ENCODE results near the gene WFS1. TPM values are rescaled to one million over a fixed set of nuclear protein-coding genes. Genes with fewer than 3 reads are reported as not detected.

The WFS1 gene
- total RNA-seq, 1 donor from 2014 or later: 17.1 TPM

DNA sequence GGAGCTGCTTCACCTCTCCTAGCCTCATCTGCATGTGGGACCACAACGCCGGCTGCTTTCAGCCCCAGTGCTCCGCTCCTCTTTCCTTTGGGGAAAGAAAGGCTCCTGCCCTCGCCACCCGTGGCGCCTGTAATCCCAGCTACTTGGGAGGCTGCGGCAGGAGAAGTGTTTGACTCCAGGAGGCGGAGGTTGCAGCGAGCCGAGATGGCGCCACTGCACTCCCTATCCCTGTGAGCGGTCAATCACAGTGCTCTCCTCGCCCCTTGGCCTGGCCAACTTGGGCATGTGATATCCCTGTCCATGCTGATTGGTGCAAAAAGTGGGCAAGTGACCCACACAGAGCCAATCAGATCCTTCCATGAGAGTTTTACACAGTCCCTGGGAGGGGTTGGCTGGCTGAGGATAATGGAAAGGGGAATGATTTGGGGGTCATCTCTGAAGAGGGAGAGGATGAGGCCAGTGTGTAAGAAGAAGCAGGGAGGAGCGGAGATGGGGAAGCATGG is 56.2 kb downstream of the WFS1 start:
- DNase-seq (ENCODE audit: low spot score): no peak

DNA sequence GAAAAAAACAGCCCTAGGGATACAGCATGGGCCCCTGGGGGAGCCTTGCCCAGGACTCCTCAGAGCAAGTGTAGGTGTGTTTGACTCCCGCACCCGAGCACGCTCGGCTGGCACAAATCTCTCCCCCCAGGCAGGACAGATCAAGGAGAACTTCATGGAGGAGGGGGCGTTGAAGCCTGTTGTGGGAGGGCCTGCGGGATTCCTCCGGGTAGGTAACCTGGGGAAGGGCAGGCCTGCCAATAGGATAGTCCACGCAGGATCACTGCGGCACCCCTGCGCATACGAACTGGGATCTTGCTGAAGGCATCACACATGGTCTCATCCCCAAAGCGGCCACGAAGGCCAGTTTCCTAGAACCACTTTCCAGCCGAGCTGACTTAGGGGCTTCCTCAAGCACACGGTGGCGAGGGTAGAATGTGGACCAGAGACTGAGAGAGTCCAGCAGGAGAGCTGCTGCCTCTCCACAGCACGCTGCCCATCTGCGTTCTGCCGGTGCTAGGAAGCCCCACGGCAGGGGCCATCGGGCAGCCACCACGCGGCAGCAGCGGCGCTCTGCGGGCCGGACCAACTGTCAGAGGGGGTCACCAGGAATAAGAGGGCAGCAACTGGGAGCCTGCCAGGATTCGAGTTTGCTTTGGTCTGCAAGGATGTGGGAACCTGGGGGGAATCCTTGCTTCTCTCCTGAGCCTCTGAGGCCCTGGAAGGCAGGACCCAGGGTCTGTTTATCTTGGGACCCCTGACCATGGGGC is 56.8 kb downstream of the WFS1 start:
- DNase-seq (ENCODE audit: low spot score): no peak

DNA sequence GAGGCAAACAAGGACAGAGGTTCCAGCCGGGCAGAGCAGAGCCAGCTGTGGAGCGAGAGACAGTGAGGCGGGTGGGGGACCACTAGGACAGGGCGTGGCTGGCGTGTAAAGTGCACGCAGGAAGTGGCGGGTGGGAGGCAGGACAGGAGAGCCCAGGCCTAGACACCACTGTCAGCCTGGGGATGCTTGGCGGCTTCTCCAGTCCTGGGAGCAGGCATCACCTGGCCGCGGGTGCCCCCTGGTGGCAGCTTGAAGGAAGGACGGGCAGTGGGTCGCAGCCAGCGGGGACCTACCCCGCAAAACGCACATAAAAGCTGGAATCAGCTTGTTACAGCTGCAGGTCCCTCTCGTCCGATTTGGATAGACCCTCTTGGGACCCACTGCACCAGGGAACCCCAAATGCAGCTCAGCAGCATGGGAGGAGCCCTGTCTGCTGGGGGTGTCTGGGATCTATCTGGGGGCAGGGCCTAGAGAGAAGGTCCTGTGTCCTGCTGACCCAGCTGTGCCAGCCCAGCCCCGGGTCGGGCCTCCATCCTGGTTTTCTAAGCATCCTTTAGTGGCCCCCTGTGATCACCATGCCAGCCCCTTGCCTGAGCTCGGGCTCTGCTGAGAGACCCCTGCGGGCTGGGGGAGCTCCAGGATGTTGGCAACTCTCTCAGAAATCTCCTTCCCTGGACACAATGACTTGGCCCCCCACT is 57.7 kb downstream of the WFS1 start:
- peak; percentile 63 for DNase-seq (ENCODE audit: low spot score)

GRCh38 chr4:6328526-6328925 is 58.9 kb downstream of the WFS1 start:
- no peak for DNase-seq (ENCODE audit: low spot score)

DNA sequence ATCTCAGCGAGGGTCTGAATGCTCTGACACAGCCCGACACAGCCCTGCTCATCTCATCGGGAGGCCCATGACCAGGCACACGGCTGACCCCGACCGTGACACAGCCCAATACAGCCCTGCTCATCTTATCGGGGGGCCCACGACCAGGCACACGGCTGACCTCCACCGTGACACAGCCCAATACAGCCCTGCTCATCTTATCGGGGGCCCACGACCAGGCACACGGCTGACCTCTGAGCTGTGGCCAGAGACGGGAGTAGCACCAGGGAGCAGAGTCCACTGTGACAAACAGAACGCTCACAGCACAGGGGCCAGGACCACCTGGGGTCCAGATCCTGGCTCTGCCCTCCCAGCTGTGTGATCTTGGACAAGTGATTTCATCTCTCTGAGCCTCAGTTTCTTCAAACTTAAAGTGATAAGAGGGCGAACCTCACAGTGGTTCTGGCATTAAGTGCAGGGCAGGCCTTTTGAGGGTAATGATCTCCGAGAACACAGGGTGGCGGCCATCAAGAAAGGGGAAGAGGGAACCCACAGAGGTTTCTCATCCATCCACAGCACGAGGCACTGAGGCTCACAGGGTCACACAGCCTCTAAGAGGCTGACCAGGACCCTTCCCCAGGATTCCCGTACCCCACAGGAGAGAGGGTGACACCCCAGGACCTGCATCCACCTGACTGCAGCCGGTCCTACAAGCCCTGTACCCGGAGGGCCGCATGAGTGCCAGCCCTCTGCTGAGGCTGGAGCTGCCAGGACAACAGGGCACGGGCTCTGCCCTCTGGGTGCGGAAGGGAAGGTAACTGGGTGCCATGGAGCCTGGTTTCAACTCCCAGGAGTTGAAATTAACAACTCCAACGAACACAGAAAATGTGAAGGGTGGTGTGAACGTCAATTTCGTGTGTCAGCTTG is 60.1 kb downstream of the WFS1 start:
- no peak for DNase-seq (ENCODE audit: low spot score)

DNA sequence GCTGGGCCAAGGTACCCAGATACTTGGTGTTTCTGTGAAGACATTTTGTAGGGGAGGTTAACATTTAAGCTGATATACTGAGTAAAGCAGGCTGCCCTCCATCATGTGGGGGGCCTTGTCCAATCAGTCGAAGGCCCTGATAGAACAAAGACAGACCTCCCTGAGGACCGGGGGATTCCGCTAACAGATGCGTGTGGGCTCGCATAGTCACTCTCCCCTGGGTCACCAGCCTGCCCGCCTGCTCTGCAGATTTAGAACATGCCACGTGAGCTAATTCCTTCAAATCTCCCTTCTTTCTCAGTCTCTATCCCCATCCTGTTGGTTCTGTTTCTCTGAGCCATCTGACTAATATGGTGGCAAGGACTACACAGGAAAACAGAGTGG is 60.7 kb downstream of the WFS1 start:
- DNase-seq (ENCODE audit: low spot score): no peak

- no peak for DNase-seq (ENCODE audit: low spot score)
These were observed 61.4 kb downstream of the WFS1 start for GRCh38 chr4:6331018-6331417.

DNA sequence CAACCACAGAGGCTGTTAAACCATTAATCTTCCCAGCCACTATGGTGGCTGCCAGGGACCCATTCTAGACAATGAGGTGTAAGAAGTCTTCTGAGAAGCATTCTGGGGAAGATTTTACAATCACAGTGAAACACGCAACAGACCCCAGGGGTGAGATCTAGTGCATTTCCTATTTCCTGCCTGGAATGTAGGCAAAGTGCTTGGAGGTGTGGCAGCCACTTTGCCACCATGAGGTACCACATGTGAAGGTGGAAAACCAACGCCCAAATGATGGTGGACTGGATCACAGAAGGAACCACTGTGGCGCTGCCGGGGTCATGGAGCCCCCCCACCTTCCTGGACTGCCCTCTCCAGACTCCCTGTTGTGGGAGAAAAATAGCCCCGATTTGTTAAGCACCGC is 61.8 kb downstream of the WFS1 start:
- no peak for DNase-seq (ENCODE audit: low spot score)

- DNase-seq (ENCODE audit: low spot score): no peak
These were observed 62.5 kb downstream of the WFS1 start for GRCh38 chr4:6332042-6332668.

- no peak for DNase-seq (ENCODE audit: low spot score)
These were observed 63.0 kb downstream of the WFS1 start for GRCh38 chr4:6332669-6333050.

DNA sequence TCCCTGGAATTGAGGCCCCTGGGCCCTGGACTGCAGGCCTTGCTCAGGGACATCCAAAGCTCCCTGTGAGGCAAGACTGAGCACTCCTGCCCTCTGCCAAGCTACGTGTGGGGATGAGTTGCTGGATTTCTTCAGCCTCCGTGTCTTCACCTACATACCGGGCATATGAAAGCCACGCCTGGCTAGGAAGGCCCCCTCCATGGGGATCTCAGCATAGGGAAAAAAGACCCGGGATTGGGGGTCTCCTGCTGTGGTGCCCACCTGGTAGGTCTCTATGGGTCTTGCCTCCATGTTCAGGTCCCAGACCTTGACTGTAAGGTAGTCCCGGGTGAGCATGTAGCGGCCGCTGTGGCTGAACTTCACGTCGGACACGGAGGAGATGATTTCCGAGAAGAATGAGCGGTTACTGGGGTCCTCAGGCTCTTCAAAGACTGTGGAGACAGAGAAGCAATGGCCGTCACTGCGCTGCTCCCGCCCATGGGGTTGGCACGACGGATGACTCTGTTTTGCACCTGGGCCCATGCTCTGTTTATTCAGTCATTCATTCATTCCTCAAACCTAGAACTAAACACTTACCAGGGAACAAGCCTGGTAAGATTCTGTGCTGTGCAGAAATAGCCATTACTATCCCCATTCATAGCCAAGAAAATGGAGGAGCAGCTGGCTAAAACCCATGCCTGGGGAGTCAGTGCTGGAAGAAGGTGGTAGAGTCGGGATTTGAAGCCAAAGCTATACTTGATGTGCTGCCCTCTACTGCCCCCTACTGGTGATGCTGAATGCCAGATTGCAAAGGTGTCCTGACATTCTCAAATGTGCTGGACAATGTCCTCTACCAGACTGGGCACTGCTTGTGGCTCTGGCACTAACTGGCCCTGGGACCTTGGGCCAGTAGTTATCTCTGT is 63.9 kb downstream of the WFS1 start:
- no peak for DNase-seq (ENCODE audit: low spot score)

DNA sequence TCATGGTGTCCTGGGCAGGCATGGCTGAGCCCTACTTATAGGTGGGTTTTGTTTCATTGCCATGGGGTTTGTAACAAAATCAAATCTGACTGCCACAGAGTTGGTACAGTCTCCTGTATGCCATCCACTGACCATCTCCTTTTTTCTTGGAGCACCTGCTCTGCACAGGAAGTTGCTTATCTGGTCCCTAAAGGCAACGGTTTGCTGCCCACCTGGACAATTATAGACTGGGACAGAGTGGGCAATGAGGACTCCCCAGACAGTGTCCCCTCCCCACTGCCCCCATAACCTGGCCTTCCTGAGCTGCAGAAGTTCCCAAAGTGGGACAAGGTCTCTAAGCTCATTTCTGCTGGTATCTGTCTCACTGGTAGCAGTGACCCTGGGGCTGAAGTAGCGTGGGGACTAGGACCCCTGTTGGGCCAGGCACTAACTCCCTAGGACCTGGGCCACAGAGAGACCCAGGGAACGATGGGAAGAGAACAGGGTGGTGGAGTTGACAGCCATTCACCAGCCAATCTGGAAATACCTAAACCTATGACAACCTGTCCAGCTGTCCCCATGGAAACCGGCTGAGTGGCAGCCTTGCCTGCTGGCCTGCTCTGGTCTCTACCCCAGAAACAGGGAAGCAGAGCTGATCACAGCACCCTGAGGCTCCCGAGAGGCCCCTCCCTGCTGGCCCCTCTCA is 64.7 kb downstream of the WFS1 start:
- no peak for DNase-seq (ENCODE audit: low spot score)

- DNase-seq (ENCODE audit: low spot score): no peak
These were observed 65.5 kb downstream of the WFS1 start for GRCh38 chr4:6335040-6335590.

DNA sequence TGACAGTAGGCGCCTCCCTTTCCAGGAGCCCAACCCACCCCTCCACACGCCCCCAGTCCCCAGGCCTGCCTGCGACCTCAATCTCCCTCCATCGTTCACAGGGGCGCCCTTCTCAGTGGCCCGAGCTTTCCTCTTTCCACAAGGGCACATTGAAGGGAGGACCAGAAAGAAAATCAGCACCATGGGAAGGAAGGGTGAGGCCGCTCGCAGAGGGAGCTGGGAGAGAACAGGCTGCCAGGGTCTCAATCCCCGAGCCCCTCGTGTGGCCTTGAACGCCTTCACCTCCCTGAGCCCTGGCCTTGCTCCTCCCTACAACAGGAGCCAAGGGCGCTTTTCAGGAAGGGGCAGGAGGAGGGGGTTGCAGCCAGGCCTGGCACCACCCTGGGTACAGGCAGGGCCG is 66.5 kb downstream of the WFS1 start:
- no peak for DNase-seq (ENCODE audit: low spot score)

- DNase-seq (ENCODE audit: low spot score): no peak
These were observed 67.8 kb downstream of the WFS1 start for GRCh38 chr4:6337331-6337935.

DNA sequence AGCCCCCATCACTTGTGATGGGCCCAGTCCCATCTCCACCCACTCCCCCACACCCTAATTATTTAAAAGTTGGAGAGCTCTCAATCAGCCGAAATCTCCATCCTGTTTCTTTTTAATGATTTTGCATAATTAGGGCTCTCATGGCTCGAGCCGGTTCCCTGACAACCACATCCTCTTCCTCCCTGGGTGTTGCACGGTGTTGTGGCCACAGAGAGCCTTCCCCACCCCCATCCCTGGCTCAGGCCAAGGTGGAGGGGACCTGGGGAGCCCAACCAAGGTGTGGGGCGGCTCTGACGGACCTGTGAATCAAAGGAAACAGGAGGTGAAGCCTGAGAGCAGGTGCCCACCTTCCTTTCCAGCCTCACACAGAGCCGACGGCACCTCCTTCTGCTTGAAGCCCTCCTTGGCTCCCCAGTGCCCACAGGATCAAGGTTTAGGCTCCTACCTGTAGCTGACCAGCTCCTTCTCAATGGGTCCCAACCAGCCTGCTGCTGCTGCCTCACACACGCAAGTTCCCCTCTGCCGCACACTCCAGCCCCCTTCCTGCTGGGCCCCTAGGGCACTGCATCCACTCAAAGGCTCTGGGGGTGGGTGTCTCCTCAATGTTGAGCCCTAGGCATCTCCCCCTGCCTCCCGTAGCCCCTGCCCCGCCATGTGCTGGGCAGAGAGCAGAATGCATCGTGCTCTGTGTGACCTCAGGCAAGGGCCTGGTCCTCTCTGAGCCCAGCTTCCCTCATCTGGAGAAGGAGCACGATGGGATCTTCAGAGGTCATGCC is 68.7 kb downstream of the WFS1 start:
- no peak for DNase-seq (ENCODE audit: low spot score)

DNA sequence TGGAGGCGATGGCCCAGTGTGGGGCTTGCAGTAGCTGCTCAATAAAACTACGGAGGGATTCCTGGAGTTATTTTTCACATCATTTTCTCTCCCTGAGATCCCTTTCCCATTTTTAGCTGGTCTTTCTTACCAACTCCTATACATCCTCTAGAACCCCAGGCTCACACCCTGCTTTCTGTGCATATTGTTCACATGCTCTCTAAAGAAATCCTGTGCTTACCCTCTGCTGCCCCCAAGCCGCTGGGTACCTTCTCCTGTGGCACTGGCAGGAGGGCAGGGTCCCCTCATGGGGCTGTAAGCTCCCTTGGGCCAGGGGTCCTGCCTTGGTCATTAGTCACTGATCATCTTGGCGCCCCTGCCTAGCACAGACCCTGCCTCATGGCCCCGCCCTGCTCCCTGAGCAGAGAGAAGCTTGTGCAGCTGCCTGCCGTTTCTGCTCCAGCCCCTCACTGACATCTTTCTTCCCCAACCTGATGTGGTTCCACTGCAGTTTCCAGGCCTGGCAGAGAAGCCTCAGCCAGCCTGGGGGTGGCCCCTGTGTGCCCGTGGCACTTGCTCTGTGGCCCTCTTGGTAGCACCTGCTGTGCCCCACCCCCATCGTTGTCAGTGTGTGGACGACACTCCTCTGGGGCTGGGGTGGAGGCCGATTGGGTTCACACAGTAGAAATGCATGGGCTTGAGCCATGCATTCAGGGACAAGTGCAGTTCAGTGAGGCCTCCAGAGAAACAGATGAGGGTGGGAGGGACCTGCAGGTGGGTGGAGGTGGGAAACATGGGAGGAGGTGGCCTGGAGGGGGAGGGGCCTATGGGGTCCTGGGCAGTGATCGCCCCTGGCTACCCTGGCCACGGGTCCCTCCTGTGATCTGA is 69.5 kb downstream of the WFS1 start:
- no peak for DNase-seq (ENCODE audit: low spot score)
